HepG2 (cell line): ENCODE measurements around the gene ATRNL1.

Experiments
- CEBPB ChIP-seq: IDR thresholded peaks from 2 replicates; pipeline ENCODE4 v1.6.1; 2011; ENCODE audit warnings: low read depth, low read length, improper control_type of control experiment, borderline replicate concordance
- CTCF ChIP-seq: sonication (generic); formaldehyde crosslinking; IDR thresholded peaks from 2 replicates; pipeline ENCODE4 v1.5.0; 2020; ENCODE audit warnings: mild to moderate bottlenecking, missing genetic modification reagents, moderate library complexity
- EHMT2 ChIP-seq: fragments of 200-600 bp; sonication (generic); IDR thresholded peaks from 2 replicates; pipeline ENCODE4 v1.7.0; 2017; ENCODE audit warnings: antibody characterized with exemption, low read depth, low read length, borderline replicate concordance
- ELK4 ChIP-seq: sonication (generic); formaldehyde crosslinking; IDR thresholded peaks from 2 replicates; pipeline ENCODE4 v1.9.0; 2021; ENCODE audit warnings: missing genetic modification reagents, borderline replicate concordance
- JUNB ChIP-seq: sonication (generic); formaldehyde crosslinking; IDR thresholded peaks from 2 replicates; pipeline ENCODE4 v1.8.0; 2022; ENCODE audit warnings: missing genetic modification reagents, mild to moderate bottlenecking, borderline replicate concordance
- MEIS2 ChIP-seq: sonication (generic); formaldehyde crosslinking; IDR thresholded peaks from 2 replicates; pipeline ENCODE4 v1.9.0; 2021; ENCODE audit warnings: mild to moderate bottlenecking, missing genetic modification reagents
- SP1 ChIP-seq, 2 experiments: fragments of 450-650 bp in 1 of 2; sonication (generic) in 1 of 2; formaldehyde crosslinking in 1 of 2; IDR thresholded peaks; 2 replicates each; pipeline versions ENCODE4 v1.4.0 to v1.6.1; 2016 to 2020; ENCODE audit warnings: missing genetic modification reagents in 1 of 2
- TCF7L2 ChIP-seq: IDR thresholded peaks from 2 replicates; pipeline ENCODE4 v1.6.1; 2011; ENCODE audit warnings: mild to moderate bottlenecking, low read depth, low read length, moderate library complexity

GRCh38 chr10:115977855-115978254 lies 884.7 kb downstream of the ATRNL1 start:
- TF ChIP-seq EHMT2 (no peak), JUNB (no peak), MEIS2 (CRISPR knock-in tag) (no peak), SP1 (IDR thresholded peaks at IDR 0.05) (no peak), SP1 (CRISPR knock-in tag; IDR thresholded peaks at IDR 0.05) (no peak), CTCF (CRISPR knock-in tag) (no peak), TCF7L2 (no peak), CEBPB (no peak), ELK4 (CRISPR knock-in tag) (no peak)
